AG04450 (cell line): ENCODE results near the gene MUC5B. TPM values are rescaled to one million over a fixed set of nuclear protein-coding genes. Genes with fewer than 3 reads are reported as not detected.

Source experiments
- CTCF ChIA-PET: fragments of 300-600, 350-600 bp; formaldehyde crosslinking; extraction: SDS; loops from one replicate; lab custom pipeline; 2022; ENCODE audit warnings: antibody characterized with exemption, inconsistent platforms; lab: Charles Lee
- POLR2A ChIA-PET: fragments of 350-600 bp; formaldehyde crosslinking; extraction: SDS; loops from one replicate; lab custom pipeline; 2021; ENCODE audit warnings: antibody characterized with exemption, inconsistent platforms; lab: Yijun Ruan, JAX
- DNase-seq: peaks from one replicate; pipeline ENCODE4 v3.0.0-alpha.2; 2011; ENCODE audit warnings: low read depth, low spot score
- H3K27ac ChIP-seq: one replicate; pipeline ENCODE4 v1.5.1; 2012; ENCODE audit warnings: low read depth, low read length, control low read depth
- H3K27me3 ChIP-seq: one replicate; pipeline ENCODE4 v1.6.0; 2012; ENCODE audit warnings: low read length; ENCODE audit not compliant: control insufficient read depth, insufficient read depth
- H3K4me3 ChIP-seq: 2 replicates; pipeline ENCODE4 v1.5.1; 2011; ENCODE audit warnings: mild to moderate bottlenecking, low read depth, low read length, control low read depth
- H3K9me3 ChIP-seq: 2 replicates; pipeline ENCODE4 v1.5.1; 2012; ENCODE audit warnings: low read length; ENCODE audit not compliant: control insufficient read depth, insufficient read depth
- polyA plus RNA-seq: library from polyadenylated mRNA; depleted of rRNA; stranded (reverse); fragments of >200 nt; gene quantifications from 2 replicates; pipeline ENCODE4 v1.2.3, GENCODE V29; 2011
- TF ChIP-seq, protein P1 (sequence below): IDR thresholded peaks from 2 replicates; pipeline ENCODE4 v1.5.1; 2011; ENCODE audit warnings: low read depth, low read length, control low read depth, inconsistent platforms

The MUC5B gene
- polyA plus RNA-seq, 1 experiment = not detected

DNA sequence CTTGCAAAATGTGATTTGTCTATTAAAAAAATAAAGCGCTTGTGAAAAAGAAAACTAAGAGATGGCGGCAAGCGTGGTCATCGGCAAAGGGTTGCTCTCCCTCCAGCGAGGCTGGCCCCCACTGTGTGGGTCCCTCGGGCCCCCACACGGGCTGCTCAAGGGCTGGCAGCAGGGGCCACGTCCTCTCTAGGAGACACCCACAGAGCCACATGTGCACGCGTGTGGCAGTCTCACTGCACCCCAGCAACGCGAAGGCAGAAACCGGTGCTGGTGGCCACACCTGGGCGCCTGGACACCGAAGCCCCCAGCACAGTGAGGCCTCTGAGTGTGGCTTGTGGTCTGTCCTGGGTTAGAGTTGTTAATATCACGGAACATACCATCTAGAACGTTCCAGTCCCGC, 52.2 kb downstream of the MUC5B start:
- Histone ChIP-seq H3K27me3 (no peaks in the 10 kb centered on the region), H3K9me3 (no peaks in the 10 kb centered on the region; the same call in 1 of the 2 replicates), H3K27ac (no peak overlapping the region), H3K4me3 (no peak overlapping the region)
- TF ChIP-seq, protein P1, sequence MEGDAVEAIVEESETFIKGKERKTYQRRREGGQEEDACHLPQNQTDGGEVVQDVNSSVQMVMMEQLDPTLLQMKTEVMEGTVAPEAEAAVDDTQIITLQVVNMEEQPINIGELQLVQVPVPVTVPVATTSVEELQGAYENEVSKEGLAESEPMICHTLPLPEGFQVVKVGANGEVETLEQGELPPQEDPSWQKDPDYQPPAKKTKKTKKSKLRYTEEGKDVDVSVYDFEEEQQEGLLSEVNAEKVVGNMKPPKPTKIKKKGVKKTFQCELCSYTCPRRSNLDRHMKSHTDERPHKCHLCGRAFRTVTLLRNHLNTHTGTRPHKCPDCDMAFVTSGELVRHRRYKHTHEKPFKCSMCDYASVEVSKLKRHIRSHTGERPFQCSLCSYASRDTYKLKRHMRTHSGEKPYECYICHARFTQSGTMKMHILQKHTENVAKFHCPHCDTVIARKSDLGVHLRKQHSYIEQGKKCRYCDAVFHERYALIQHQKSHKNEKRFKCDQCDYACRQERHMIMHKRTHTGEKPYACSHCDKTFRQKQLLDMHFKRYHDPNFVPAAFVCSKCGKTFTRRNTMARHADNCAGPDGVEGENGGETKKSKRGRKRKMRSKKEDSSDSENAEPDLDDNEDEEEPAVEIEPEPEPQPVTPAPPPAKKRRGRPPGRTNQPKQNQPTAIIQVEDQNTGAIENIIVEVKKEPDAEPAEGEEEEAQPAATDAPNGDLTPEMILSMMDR = no peak
- ChIA-PET POLR2A (no interaction called here), CTCF (no interaction called here)
- no peak for DNase-seq

DNA sequence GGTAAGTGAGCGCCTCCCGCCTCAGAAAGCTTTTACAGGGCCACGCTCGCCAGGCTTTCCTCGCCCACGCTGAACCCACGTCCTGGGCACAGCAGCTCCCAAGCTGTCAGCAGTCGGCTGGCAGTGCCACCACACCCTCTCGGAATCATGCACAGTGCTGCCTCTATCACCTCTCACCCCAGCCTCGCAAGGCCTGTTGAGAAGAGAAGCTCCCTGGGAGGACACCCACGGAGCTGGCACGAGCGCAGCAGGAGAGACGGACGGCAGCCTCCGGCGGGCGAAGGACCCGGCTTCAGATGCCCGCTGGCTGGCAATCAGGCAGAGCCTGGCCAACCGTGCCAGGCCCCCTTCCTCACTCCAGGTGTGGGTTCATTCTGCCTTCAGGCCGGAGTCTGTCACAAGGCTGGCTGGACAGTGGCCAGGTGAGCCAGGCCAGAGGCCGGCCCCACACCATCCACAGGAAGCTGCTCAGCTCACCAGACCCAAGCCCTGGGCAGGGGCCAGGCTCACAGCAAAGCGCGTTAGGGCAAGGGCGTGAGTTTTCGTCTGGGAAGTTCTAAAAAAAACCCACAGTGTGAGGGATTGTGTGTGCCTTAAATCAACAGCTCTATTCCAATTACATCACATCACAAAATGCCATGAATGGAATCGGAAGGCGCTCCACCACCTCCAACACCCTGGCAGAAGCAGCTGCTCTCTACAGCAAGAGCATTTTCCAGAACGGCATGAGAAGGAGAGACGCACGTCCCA, 53.4 kb downstream of the MUC5B start:
- no peak overlapping the region for H3K4me3 ChIP-seq
- H3K27me3 ChIP-seq = no peaks in the 10 kb centered on the region
- CTCF ChIA-PET = no interaction called here
- DNase-seq = no peak
- TF ChIP-seq, protein P1 = no peak
- no peak overlapping the region for H3K27ac ChIP-seq
- POLR2A ChIA-PET = no interaction called here
- H3K9me3 ChIP-seq = no peaks in the 10 kb centered on the region; the same call in 1 of the 2 replicates

DNA sequence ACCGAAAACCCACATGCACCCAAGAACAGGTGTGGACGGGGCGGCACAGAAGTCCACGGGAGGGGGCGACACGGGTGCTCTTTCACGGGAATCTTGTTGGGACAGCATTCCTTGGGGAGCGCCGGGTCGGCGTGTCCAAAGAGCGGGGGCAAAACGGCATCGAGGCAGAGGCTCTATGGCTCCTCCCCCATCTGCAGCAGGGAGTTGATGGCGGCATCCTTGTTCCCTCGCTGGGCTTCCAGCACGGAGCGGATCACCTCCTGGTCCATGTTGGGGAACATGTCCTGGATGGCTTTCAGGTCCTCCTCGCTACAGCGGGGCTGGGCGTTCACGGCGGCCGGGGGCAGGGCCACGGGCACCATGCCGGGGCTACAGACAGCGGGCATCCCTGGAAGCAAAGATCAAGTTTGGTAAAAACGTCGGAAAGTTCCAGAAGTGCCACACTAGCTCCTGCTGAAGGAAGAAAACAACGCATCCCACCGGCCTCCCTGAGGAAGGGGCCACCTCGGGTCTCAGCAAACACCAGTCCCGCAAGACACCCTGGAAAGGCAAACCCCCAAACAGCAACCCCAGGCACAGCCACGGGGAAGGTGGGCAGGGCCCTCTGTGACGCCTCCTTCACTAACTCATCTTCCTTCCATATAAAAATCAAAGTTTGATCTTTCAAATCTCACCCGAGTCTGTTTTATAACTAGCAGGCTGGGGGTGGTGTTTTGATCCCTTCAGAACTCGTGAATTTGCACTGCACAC, 54.2 kb downstream of the MUC5B start:
- Histone ChIP-seq H3K27ac (no peak overlapping the region), H3K27me3 (no peaks in the 10 kb centered on the region), H3K4me3 (no peak overlapping the region), H3K9me3 (peaks cover 3% of the 10 kb centered on the region; the same call in 1 of the 2 replicates)
- ChIA-PET CTCF (no interaction called here), POLR2A (no interaction called here)
- TF ChIP-seq, protein P1 = no peak
- no peak for DNase-seq

DNA sequence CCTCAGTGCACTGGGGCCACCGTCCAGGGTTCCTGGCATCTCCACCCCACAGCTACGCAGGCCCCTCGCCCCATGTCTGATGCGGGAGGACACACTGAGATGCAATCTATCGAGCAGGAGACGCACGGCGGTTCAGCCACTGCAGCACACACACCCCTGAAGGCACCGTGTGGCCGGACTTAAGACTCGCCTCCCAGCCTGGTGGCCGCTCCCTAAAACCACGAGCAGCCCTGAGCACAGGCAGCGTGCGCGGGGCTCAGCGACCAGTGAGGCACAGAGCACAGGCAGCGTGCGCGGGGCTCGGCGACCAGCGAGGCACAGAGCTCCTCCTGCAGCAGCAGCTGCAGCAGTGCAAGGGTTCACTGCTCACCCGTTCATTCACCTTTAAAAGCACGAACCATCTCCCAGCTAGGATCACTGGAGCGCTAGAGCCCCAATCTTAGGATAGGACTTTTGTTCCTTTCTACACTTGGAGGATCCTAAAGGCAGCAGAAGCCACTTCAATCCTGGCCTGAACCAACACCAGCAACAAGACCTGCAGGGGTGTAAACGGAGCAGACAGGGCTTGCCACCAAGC, 55.2 kb downstream of the MUC5B start:
- ChIA-PET POLR2A (no interaction called here), CTCF (no interaction called here)
- Histone ChIP-seq H3K27me3 (no peaks in the 10 kb centered on the region), H3K9me3 (peaks cover 3% of the 10 kb centered on the region; the same call in 1 of the 2 replicates), H3K27ac (no peak overlapping the region), H3K4me3 (no peak overlapping the region)
- TF ChIP-seq, protein P1 = no peak
- DNase-seq = no peak
